HG02642 (cell line): Measurements from ENCODE around the gene GARIN1A.
"Not testable (repeated sequence)": the region's sequence is repeated elsewhere in the genome, so short reads cannot be mapped to it uniquely, and the experiment has no call there.

Experiments
- ATAC-seq: cut with Tn5 transposase; IDR thresholded peaks from one replicate; pipeline ENCODE4 v1.9.1; 2021; ENCODE audit warnings: mild to moderate bottlenecking; ENCODE audit not compliant: unreplicated experiment, poor library complexity

Gene GARIN1A

DNA sequence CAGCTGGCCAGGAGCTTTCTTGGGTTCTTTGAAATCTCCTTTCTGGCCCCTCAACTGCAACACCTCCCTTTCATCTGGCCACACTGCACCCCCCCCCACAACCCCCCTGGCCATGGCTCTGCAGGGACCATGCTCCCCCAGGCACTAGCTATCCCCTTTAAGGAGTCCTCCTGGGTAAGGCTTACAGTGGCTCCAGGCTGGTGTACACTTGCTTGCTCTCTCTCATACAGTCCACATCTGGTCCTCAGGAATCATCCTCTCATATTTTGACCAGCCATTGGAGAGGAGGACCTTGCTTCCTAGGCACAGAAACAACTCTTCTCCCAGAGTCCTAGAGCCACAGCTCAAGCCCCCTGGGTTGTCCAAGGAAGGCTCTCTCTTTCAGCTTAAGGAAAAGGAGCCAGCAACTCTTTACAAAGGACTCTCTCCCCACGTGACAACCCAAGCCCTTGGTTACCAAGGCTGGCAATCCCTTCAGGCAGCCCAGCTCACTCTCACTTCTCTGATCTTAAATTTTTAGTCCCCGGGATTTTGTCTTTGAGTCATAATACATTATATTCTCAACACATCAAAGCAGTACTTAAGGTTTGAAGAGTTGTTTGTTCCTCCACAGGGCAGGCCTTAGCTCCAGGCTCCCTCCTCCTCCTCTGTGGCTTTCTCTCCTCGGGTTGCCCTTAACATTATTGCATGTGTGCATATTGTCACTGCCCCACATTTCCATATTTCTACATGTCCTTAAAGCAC is 9.9 kb downstream of the GARIN1A start:
- no peak for ATAC-seq

DNA sequence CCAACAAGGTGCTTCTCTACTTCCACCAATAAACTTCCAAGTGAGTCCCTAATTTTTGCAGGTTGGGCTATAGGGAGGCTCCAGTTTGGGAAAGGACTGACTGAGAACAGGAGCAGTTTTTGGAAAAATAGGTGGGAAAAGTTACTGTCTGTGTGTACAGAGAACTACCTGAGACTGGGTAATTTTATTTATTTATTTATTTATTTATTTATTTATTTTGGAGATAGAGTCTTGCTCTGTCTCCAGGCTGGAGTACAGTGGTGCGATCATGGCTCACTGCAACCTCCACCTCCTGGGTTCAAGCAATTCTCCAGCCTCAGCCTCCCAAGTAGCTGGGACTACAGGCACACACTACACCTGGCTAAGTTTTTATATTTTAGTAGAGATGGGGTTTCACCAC is 11.2 kb downstream of the GARIN1A start:
- not testable (repeated sequence) for ATAC-seq

DNA sequence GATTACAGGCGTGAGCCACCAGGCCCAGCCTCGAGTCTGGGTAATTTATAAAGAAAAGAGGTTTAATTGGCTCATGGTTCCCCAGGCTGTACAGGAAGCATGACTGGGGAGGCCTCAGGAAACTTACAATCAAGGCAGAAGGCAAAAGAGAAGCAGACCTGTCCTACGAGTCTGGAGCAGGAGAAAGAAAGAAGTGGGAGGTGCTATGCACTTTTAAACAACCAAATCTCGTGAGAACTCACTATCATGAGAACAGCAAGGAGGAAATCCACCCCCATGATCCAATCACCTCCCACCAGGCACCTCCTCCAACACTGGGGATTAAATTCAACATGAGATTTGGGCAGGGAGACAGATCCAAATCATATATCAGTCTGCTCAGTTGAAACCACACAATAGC is 11.6 kb downstream of the GARIN1A start:
- not testable (repeated sequence) for ATAC-seq

DNA sequence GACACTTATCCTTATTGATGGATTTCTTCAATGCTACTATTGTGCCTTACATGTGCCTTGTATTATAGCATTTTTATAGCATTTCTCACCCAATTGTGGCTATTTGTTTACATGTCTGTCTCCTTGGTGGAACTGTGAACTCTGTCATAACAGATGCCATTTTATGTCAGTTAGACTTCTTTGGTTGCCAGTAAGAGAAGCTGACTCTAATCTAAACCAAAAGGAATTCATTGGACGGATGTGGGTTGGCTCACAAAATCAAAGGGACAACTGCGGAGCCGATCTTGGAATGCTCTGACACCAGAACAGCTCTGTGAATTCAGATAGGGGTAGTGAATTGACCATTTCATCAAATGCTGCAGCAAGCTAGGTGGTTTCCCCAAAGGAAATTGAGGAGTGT is 15.0 kb downstream of the GARIN1A start:
- no peak for ATAC-seq

DNA sequence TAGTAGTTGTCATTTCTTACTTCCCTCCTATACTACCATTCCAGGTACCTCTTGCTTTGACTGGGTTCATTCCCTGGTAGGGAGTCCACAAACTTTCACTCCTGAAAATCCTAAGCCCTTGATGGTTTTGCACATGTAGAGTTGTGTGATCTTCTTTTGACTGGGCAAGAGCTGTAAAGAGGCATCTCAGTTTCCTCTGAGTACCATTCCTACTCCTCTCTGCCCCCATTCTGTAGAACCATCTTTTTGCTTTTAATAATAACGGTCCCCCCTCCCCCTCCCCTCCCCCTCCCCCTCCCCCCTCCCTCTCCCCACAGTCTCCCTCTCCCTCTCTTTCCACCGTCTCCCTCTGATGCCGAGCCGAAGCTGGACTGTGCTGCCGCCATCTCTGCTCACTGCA is 16.4 kb downstream of the GARIN1A start:
- ATAC-seq = no peak

DNA sequence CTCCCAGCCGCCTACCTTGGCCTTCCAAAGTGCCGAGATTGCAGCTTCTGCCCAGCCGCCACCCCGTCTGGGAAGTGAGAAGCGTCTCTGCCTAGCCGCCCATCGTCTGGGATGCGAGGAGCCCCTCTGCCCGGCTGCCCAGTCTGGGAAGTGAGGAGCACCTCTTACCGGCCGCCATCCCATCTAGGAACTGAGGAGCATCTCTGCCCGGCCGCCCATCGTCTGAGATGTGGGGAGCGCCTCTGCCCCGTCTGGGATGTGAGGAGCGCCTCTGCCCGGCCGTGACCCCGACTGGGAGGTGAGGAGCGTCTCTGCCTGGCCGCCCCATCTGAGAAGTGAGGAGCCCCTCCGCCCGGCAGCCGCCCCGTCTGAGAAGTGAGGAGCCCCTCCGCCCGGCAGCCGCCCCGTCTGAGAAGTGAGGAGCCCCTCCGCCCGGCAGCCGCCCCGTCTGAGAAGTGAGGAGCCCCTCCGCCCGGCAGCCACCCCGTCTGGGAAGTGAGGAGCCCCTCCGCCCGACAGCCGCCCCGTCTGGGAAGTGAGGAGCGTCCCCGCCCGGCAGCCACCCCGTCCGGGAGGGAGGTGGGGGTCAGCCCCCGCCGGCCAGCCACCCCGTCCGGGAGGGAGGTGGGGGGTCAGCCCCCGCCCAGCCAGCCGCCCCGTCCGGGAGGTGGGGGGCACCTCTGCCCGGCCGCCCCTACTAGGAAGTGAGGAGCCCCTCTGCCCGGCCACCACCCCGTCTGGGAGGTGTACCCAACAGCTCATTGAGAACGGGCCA is 17.3 kb downstream of the GARIN1A start:
- ATAC-seq = not testable (repeated sequence)

DNA sequence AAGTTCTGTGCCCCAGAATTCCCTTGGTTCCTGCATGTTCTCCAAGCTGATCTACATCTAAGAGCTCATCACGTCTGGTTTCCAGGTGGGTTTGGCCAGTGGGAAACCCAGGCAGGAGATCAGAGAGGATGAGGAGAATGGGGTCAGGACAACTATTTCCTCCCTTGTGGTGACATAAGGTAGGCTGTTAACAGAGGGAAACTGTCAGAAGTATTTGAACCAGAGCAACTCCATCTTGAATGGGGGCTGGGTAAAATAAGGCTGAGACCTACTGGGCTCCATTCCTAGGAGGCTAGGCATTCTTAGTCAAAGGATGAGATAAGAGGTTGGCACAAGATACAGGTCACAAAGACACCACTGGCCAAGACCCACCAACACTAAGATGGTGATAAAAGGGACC is 19.1 kb downstream of the GARIN1A start:
- ATAC-seq = no peak

DNA sequence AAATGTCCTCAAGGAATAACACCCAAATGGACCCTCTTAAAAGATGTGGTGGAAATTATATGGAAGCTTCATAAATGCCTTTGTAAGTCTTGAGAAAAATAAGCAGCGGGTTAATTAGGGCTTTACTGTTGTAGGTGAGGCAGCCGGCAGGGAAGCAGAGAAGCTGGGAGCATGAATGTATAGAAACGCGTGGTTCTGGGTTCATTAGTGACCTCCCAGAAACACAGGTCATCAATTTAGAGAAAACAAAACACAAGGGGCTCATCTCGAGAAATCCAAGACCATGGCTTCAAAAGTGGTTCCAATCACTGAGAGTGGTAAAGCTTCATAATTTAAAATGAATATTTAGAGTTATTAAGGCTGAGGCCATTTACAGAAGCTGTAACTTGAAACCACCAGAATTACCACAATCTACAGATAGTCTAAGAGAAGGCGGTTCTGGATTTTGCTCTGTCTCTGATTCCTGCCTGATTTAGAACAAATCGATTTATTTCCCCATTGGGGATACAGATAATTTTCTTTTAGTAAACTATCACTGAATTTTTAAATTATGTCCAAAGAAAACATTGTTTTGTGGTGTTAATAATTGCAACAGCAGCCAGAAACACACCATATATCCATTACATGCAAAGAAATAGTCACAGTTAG is 20.7 kb downstream of the GARIN1A start:
- ATAC-seq = no peak

DNA sequence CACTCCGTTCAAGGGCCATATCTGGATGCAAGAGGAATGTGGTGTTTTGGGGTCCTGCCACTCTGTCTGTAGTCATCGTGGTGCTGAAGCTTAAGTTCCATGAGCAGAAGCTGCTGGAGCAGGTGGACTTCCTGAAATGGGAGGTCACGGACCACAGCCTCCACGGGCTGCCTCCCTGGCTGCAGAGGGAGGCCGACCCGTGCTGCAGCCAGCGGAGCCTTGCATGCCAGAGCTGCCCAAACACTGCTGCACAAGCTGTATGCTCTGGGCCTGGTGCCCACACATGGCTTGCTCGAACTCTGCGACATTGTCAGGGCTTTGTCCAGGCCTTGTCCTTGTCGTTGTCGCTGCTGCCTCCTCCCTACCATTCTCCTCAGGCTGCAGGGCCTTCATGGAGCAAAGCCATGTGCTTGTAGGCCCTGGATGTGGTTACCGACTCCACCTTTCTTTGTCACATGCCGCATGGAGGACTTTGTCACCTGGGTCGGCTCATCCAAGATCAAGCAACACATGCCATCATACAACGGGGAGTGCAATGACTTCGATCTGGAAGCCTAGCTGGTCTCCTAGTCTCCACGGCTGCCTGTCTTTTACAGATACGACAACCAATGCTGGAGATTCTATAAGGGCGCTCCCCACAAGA is 21.4 kb downstream of the GARIN1A start:
- ATAC-seq = no peak

DNA sequence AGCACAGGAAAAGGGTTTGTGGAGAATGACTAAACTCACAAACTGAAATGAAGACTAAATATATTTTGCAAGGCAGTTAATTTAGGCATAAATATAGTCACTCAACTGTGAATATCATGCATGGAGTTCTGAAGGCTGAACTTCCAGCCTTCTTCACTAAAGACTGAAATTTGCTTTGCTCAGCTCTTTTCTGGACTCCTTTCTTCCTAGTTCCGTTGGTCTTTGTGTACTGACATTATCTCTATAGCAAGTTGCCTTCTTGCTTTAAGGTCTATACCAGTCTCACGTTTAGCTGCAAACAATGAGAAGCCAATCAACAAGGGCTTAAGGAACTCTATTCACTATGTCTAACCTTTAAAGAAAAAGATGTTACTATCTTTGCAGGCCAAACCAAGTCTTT is 22.6 kb downstream of the GARIN1A start:
- no peak for ATAC-seq

DNA sequence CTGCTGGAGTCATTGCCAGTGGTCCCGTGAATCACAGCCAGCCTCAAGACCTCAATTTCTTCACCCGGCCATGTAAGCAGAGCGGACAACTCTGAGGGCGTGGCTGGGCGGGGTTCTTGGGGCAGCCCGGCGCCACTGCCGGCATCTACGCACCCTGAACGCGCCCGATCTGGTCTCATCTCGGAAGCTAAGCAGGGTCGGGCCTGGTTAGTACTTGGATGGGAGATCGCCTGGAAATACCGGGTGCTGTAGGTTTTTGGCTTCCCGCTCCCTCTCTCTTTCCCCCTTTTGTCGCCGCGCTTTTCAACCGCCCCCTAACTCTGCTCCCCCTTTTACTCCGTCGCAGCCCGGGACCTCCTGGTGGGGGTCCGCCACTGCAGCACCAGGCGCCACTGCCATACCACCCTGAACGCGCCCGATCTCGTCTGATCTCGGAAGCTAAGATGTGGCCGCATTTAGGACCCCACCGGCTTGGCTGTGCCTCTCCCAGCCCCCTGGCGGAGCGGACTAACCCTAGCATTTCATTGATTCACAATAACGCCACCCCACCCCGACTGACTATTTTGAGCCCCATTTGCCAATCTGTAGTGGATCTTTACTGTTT is 25.3 kb downstream of the GARIN1A start:
- ATAC-seq = no peak

DNA sequence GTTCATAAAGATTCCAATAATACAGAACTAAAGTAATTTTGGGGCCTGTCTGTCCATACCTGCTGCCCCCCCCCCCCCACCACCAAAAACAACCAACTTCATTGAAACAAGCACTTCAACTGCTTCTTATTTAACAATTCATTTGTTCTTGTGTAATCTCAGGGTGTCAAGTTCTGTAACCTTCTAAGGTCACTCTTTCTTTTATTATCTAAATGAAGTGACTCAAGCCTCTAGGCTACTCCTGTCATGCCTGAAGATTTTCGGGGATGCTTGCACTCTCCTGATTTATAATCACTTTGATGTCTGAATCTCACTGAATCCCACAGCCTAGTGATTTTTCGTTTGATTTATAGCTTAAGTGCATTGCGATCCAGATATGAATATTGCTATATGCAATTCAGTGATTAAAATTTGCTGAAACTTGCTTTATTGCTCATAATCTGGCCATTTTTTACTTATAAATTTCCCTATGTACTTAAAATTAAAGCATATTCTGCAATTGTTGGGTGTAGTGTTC is 27.2 kb downstream of the GARIN1A start:
- no peak for ATAC-seq

DNA sequence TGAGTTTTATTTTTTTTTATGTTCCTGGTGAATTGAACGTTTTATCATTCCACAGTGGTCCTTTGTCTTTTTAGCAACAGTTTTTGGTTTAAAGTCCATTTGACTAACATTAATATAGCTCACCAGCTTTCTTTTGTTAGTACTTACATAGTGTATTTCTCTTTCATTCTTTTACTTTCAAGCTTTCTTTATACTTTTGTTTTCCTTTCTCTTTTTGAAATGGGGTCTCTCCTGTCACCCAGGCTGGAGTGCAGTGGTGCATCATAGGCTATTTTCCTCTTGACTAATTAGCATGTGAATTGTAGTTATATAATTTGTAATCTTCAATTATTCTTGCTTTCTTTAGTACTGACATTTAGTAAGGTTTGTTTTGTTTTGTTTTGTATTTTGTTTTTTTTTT is 27.8 kb downstream of the GARIN1A start:
- ATAC-seq = no peak

DNA sequence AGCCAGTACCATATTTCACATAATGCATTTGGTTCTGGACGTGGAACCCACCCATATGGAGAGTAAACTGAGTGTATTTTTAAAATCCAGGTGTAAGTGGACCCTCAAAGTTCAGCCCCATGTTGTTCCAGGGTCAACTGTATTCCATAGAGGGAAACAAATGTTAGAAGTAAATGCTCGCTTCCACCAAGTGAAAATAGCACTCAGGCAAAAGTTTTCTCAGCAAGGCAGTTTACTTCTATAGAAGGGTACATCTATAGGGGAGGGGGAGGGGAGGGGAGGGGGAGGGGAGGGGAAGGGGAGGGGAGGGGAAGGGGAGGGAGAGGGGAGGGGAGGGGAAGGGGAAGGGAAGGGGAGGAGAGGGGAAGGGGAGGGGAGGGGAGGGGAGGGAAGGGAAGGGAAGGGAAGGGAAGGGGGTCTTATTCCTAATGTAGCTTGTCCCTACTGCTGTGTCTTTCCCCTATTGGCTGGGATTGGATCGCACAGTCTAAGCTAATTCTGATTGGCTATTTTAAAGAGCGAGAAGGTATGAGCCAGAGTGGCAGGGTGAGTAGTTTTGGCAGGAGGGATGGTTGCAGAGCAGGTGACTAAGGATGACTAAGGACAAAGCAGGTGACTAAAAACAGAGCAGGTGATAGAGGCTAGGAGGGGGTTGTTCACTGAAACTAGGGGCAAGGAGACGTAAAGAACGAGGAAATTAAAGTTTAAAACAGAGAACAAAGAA is 29.1 kb downstream of the GARIN1A start:
- ATAC-seq = no peak

DNA sequence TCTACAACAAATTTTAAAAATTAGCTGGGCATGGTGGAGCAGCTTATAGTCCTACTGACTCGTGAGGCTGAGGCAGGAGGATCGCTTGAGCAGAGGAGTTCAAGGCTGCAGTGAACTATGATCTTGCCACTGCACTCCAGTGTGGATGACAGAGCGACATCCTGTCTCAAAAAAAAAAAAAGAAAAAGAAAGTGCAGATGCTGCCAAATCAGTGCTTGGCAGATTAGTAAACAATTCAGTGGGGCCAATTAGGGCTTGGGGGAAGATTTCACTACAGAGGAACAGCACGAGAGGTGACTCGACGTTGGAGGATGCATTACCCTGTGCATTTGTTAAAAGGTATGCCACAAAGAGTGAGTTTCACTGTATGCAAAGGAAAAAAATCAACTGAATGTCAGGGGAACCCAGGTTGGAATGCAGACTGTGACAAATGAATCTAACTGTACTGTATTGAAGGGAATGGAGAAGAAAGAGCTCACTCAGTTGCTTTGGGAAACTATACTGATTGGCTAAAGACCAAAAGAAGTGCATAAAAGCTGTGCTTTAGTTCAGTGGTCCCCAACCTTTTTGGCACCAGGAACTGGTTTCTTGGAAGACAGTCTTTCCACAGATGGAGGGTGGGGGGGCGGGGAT is 31.6 kb downstream of the GARIN1A start:
- no peak for ATAC-seq

DNA sequence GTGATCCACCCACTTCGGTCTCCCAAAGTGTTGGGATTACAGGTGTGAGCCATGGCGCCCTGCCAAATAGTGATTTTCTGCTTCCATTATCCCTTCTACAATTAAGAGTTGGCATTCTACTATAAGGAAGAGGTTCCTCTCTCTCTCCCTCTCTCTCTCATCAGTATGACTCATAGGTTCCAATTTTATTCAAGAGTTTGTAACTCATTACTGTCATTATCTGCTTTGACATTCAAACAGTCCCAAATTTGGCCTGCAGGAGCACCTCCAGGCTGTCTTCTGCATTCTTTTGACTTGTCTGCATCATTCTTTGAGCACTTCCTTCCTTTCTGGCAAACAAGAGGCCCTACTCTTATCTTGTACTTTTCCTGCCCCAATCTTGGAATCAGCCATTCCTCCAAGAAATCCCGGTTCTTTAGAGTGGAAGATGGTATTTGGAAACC is 33.8 kb downstream of the GARIN1A start:
- no peak for ATAC-seq

DNA sequence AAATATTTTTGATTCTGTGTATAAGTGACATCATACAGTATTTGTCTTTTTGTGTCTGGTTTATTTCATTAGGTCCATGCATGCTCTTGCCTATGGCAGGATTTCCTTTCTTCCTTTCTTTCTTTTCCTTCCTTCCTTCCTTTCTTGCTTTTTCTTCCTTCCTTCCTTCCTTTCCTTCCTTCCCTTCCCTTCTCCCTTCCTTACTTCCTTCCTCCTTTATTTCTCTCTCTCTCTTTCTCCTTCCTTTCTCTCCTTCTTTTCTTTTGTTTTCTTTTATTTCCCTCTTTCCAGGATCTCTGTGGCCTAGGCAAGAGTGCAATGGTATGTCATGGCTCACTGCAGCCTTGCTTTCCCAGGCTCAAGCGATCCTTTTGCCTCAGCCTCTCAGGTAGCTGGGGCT is 35.7 kb downstream of the GARIN1A start:
- no peak for ATAC-seq

DNA sequence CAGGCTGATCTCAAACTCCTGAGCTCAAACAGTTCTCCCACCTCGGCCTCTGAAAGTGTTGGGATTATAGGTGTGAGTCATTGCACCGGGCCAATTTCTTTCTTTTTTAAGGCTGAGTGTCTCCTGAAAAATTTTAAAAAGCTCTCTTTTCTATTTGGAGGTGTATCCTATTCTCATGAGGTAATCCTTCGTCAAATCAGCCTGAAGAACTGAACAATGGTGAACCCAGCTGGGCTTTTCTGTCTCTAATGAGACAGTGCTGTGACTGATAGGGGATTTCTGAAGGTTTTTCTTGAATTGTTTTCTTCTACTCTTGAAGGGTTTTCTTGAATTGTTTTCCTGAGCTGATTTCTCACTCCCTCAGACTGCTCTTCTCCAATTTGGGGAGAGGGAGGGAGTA is 36.1 kb downstream of the GARIN1A start:
- ATAC-seq = no peak

DNA sequence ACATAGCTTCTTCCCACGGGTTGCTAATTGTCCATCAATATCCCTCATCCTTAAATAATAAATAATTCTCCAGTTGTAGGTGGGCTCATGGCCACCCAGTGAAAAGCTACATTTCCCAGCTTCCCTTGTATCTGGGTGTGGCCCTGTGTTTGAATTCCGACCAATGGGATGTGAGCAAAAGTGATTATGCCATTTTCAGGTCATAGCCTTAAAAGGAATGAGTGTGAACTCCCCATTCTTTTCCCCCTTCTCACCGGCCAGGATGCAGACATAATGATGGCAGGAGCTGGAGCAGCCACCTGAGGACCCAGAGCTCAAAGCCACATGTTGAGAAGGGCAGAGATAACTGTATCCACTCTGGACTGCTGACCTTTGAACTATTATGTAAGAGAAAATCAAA is 36.7 kb downstream of the GARIN1A start:
- no peak for ATAC-seq
